ENCODE measurements around the gene SPTAN1. TPM values are rescaled to one million over a fixed set of nuclear protein-coding genes. Genes with fewer than 3 reads are reported as not detected.
A peak's percentile ranks its signal among the peaks of the same experiment; 100 is the strongest.

SPTAN1 gene
- total and polyA plus RNA-seq, 2 of the 4 experiments (the other 2 are of a cell fraction): 275 to 327 TPM

DNA sequence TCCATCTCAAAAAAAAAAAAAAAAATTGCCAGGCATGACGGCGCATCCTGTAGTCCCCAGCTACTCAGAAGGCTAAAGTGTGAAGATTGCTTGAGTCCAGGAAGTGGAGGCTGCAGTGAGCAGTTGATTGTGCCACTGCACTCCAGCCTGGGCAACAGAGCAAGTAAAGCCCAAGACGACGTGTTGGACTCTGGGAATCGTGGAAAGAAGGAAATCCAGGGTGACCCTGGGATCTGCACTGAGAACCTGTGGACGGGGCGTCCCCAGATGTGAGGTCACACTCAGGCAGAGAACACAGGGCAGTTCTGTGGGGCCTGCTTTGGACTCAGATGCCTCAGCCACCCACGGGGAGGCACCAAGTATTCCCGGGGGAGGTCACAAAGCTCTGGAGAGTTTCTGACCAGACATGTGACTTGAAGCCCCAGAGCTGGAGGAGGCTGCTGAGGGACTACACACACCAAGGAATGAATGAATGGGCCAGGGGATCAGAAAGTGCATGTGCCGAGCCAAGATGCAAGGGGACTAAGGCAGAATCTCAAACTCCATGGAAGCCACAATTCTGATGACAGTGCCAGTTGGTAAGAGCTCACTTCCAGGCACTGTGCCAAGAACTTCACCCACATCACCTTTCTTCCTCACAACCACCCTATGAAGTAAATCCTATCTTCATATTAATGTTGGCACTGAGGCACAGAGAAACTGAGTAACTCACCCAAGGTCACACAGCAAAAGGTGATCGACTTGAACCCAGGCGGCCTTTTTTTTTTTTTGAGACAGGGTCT is 91.3 kb downstream of the SPTAN1 start:
- H2AK5ac ChIP-seq (ENCODE audit: low read depth, low read length): no peak overlapping the region
- 100% methylated on average over 6 of the region's 12 CpGs; no CpG with 5 or more reads in 1 of the 2 experiments for WGBS, 2 experiments (ENCODE audit: extremely low coverage in 2 of 2, insufficient read length in 1 of 2)
- no peaks in the 10 kb centered on the region for H3K27me3 ChIP-seq (ENCODE audit: control insufficient read depth, insufficient read depth, low read length)
- in situ Hi-C loops (cut with MboI; ENCODE audit: low sequenced_read_pairs): no loop called here
- no peaks in the 10 kb centered on the region for H4K20me1 ChIP-seq (ENCODE audit: insufficient read depth, low read length)
- no peak overlapping the region for H2BK5ac ChIP-seq (ENCODE audit: low read depth, low read length, poor library complexity, severe bottlenecking)
- H3K4me2 ChIP-seq (ENCODE audit: low read depth, low read length): no peak overlapping the region
- H4K8ac ChIP-seq (ENCODE audit: low read depth in 2 of 2, low read length in 2 of 2): no peak overlapping the region
- DNase-seq (no peak), ATAC-seq (ENCODE audit: low read depth) (peak; percentile 15; the same call in 1 of the 2 replicates)
- BruUV-seq (replicated peaks): no TSS peak
- no peak overlapping the region for H3K18ac ChIP-seq (ENCODE audit: low read depth, low read length)
- H3K79me1 ChIP-seq (ENCODE audit: low read depth in 1 of 2, low read length in 2 of 2): peaks cover 19 to 43% of the 10 kb centered on the region in 2 experiments; a peak in 3 of 4 replicates
- ChIA-PET POLR2A (ENCODE audit: unreplicated experiment) (interaction anchor here (0.6 kb wide), 1 partner anchor 39 kb away, joined by 5 read pairs; no protein-coding TSS in a partner anchor), CTCF (interaction anchor here (0.6 kb wide), 1 partner anchor 45 kb away, joined by 3 read pairs; no protein-coding TSS in a partner anchor)
- H4K91ac ChIP-seq (ENCODE audit: insufficient read depth, low read depth, low read length): no peak overlapping the region
- H3K14ac ChIP-seq (replicated peaks; ENCODE audit: low read depth, low read length): no peak overlapping the region
- no peak for TF ChIP-seq SMC3 (IDR thresholded peaks at IDR 0.05; ENCODE audit: low read depth, low read length)
- TF ChIP-seq CEBPB (IDR thresholded peaks at IDR 0.05; ENCODE audit: low read depth, low read length): no peak
- TF ChIP-seq CHD1 (IDR thresholded peaks at IDR 0.05; ENCODE audit: low read depth, low read length): no peak
- TF ChIP-seq, protein P1, sequence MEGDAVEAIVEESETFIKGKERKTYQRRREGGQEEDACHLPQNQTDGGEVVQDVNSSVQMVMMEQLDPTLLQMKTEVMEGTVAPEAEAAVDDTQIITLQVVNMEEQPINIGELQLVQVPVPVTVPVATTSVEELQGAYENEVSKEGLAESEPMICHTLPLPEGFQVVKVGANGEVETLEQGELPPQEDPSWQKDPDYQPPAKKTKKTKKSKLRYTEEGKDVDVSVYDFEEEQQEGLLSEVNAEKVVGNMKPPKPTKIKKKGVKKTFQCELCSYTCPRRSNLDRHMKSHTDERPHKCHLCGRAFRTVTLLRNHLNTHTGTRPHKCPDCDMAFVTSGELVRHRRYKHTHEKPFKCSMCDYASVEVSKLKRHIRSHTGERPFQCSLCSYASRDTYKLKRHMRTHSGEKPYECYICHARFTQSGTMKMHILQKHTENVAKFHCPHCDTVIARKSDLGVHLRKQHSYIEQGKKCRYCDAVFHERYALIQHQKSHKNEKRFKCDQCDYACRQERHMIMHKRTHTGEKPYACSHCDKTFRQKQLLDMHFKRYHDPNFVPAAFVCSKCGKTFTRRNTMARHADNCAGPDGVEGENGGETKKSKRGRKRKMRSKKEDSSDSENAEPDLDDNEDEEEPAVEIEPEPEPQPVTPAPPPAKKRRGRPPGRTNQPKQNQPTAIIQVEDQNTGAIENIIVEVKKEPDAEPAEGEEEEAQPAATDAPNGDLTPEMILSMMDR (conservative IDR thresholded peaks at IDR 0.05; ENCODE audit: low read depth, low read length): no peak
- TF ChIP-seq BHLHE40 (IDR thresholded peaks at IDR 0.05; ENCODE audit: low read depth, low read length): no peak
- TF ChIP-seq MXI1 (IDR thresholded peaks at IDR 0.05; ENCODE audit: borderline replicate concordance, low read depth, low read length): no peak
- TF ChIP-seq POLR2A (IDR thresholded peaks at IDR 0.05; ENCODE audit: low read depth, low read length): no peak
- TF ChIP-seq MAZ (IDR thresholded peaks at IDR 0.05; ENCODE audit: borderline replicate concordance, low read depth, low read length): no peak
- TF ChIP-seq RFX5 (IDR thresholded peaks at IDR 0.05; ENCODE audit: low read depth, low read length): no peak
- no peak for TF ChIP-seq MAFK (IDR thresholded peaks at IDR 0.05; ENCODE audit: low read depth, low read length)
- dilution Hi-C loops (cut with HindIII; ENCODE audit: low sequenced_read_pairs, unreplicated experiment): no loop called here
- H4K5ac ChIP-seq (ENCODE audit: low read depth, low read length): no peak overlapping the region
- H3K4me3 ChIP-seq (ENCODE audit: insufficient read depth, low read depth, low read length): no peak overlapping the region
- H3K36me3 ChIP-seq (ENCODE audit: control insufficient read depth, insufficient read depth, low read length): peaks cover 4% of the 10 kb centered on the region
- H3K23ac ChIP-seq (ENCODE audit: low read depth, low read length): no peak overlapping the region
- H3K9me3 ChIP-seq (ENCODE audit: control insufficient read depth, insufficient read depth, low read length): no peaks in the 10 kb centered on the region
- no peak overlapping the region for H3K9ac ChIP-seq (ENCODE audit: low read depth, low read length)
- no peak overlapping the region for H2BK120ac ChIP-seq (ENCODE audit: low read depth, low read length)
- H3K56ac ChIP-seq (ENCODE audit: extremely low read depth, insufficient read depth, low read length): no peak overlapping the region
- peak overlapping the region; percentile 13 for H2AFZ ChIP-seq (replicated peaks; ENCODE audit: low read length, poor library complexity)
- H2BK15ac ChIP-seq (ENCODE audit: low read depth, low read length): no peak overlapping the region
- H3K4ac ChIP-seq (ENCODE audit: low read depth, low read length): no peak overlapping the region
- H3K27ac ChIP-seq (ENCODE audit: insufficient read depth, low read length): no peak overlapping the region
- H3K9me1 ChIP-seq (ENCODE audit: insufficient read depth, low read length): peaks cover 10% of the 10 kb centered on the region; the same call in 1 of the 2 replicates
- H3K4me1 ChIP-seq (ENCODE audit: control insufficient read depth, insufficient read depth, low read length): peaks cover 4% of the 10 kb centered on the region
- peak overlapping the region; percentile 2 for H2AK9ac ChIP-seq (replicated peaks; ENCODE audit: low read depth, low read length, poor library complexity)
- intact Hi-C loops (cut with micrococcal nuclease): no loop called here
- no peak overlapping the region for H2BK20ac ChIP-seq (ENCODE audit: low read depth, low read length)
